ENCODE data around the gene MINDY1. TPM values are rescaled to one million over a fixed set of nuclear protein-coding genes. Genes with fewer than 3 reads are reported as not detected.

The MINDY1 gene
- total RNA-seq, 1 donor from 2014 or later = 8.8 TPM

- Histone ChIP-seq H3K36me3 (ENCODE audit: insufficient read depth, low read length) (peaks cover 63% of the 10 kb centered on the region), H3K4me1 (ENCODE audit: insufficient read depth, low read length) (no peaks in the 10 kb centered on the region), H4K20me1 (ENCODE audit: insufficient read depth, low read length) (peaks cover 42% of the 10 kb centered on the region), H3K27ac (ENCODE audit: low read depth, low read length) (no peak overlapping the region), H3K9ac (ENCODE audit: low read length) (no peak overlapping the region), H3K4me3 (ENCODE audit: insufficient read depth, low read depth, low read length) (no peak overlapping the region), H3K79me2 (ENCODE audit: insufficient read depth, low read length) (peaks cover 20% of the 10 kb centered on the region), H3K27me3 (ENCODE audit: insufficient read depth, low read length) (no peaks in the 10 kb centered on the region), H3K9me3 (ENCODE audit: insufficient read depth, low read depth, low read length) (no peaks in the 10 kb centered on the region), H3K4me2 (ENCODE audit: low read length) (no peak overlapping the region), H2AFZ (ENCODE audit: low read depth, low read length) (no peak overlapping the region)
- Mint-ChIP-seq H3K27me3 (ENCODE audit: low read depth, unreplicated experiment) (no peaks in the 10 kb centered on the region), H3K4me3 (ENCODE audit: unreplicated experiment) (no peak overlapping the region), H3K9me3 (ENCODE audit: unreplicated experiment) (no peaks in the 10 kb centered on the region), H3K4me1 (ENCODE audit: low read depth, unreplicated experiment) (no peaks in the 10 kb centered on the region), H3K27ac (ENCODE audit: unreplicated experiment) (no peak overlapping the region), H3K36me3 (ENCODE audit: low read depth, unreplicated experiment) (peaks cover 56% of the 10 kb centered on the region)
- DNase-seq (ENCODE audit: low read depth) (no peak), FAIRE-seq (no peak)
- no peak for TF ChIP-seq CTCF (IDR thresholded peaks at IDR 0.05; ENCODE audit: insufficient read depth, low read depth, low read length)
- no peak for TF ChIP-seq EZH2 (IDR thresholded peaks at IDR 0.05; ENCODE audit: insufficient read depth, low read length)
These were observed 42.6 kb downstream of the MINDY1 start for GRCh38 chr1:150964164-150964489.

GRCh38 chr1:150963321-150964163, 43.2 kb downstream of the MINDY1 start:
- DNase-seq (ENCODE audit: low read depth) = no peak

More at GRCh38 chr1:150963321-150964163, 43.2 kb downstream of the MINDY1 start:
- Histone ChIP-seq H3K4me3 (ENCODE audit: insufficient read depth, low read depth, low read length) (no peak overlapping the region), H3K9me3 (ENCODE audit: insufficient read depth, low read depth, low read length) (no peaks in the 10 kb centered on the region), H3K4me2 (ENCODE audit: low read length) (no peak overlapping the region), H2AFZ (ENCODE audit: low read depth, low read length) (no peak overlapping the region), H3K79me2 (ENCODE audit: insufficient read depth, low read length) (peaks cover 14% of the 10 kb centered on the region), H3K9ac (ENCODE audit: low read length) (no peak overlapping the region), H3K27ac (ENCODE audit: low read depth, low read length) (no peak overlapping the region), H4K20me1 (ENCODE audit: insufficient read depth, low read length) (peaks cover 36% of the 10 kb centered on the region), H3K27me3 (ENCODE audit: insufficient read depth, low read length) (no peaks in the 10 kb centered on the region), H3K4me1 (ENCODE audit: insufficient read depth, low read length) (no peaks in the 10 kb centered on the region), H3K36me3 (ENCODE audit: insufficient read depth, low read length) (peaks cover 65% of the 10 kb centered on the region)
- H3K36me3 Mint-ChIP-seq (ENCODE audit: low read depth, unreplicated experiment) = peaks cover 54% of the 10 kb centered on the region
- no peaks in the 10 kb centered on the region for H3K27me3 Mint-ChIP-seq (ENCODE audit: low read depth, unreplicated experiment)
- TF ChIP-seq CTCF (IDR thresholded peaks at IDR 0.05; ENCODE audit: insufficient read depth, low read depth, low read length) (no peak), EZH2 (IDR thresholded peaks at IDR 0.05; ENCODE audit: insufficient read depth, low read length) (no peak)
- no peaks in the 10 kb centered on the region for H3K9me3 Mint-ChIP-seq (ENCODE audit: unreplicated experiment)
- FAIRE-seq = no peak
- H3K27ac Mint-ChIP-seq (ENCODE audit: unreplicated experiment) = no peak overlapping the region
- no peak overlapping the region for H3K4me3 Mint-ChIP-seq (ENCODE audit: unreplicated experiment)
- no peaks in the 10 kb centered on the region for H3K4me1 Mint-ChIP-seq (ENCODE audit: low read depth, unreplicated experiment)
